Globus pallidus (tissue), 1 donor: Measurements from ENCODE around the gene CALU.

ENCODE experiments used
- DNase-seq: peaks from one replicate; pipeline ENCODE4 v3.0.0-alpha.2; 2015; ENCODE audit warnings: low spot score

Gene CALU

GRCh38 chr7:128725531-128725930 lies 13.6 kb upstream of the CALU start:
- no peak for DNase-seq

GRCh38 chr7:128726059-128726736 lies 13.0 kb upstream of the CALU start:
- no peak for DNase-seq

- no peak for DNase-seq
These were observed 12.5 kb upstream of the CALU start for GRCh38 chr7:128726737-128727072.

DNA sequence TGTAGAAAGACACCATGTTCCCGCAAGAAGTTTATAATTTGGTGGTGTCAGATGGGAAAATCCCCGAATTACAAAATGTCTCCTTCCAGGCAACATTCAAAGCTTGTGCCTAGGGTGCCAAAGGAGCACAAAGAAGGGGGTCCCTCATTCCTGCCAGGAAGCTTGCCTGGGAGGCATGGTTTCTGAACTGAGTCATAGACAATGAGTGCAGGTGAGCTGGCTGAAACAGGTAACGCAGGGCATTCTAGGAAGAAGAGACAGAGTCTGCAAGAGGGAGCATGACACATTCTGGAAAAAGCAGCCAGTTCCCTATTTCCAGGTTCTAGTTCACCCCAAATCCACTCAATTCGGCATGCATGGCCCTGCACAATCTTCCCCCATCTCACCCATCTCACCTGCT lies 11.9 kb upstream of the CALU start:
- DNase-seq = no peak

DNA sequence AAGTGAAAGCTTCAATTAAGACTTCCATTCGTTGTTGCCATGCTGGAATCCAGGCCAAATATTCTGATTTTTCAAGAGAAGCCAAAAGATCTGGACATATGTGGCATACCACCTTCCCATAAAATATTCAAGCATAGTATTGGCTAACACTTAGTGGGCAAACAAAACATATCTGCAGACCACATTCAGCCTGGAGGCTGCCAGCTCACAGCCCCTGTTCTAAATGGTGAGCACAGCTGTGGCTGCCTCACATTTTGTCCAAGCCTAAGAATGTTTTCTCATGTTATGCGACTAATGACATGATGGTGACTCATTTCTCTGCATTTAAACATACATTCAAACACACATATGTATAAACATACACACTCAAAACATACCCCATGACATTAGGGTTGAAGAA lies 10.6 kb upstream of the CALU start:
- DNase-seq = no peak

DNA sequence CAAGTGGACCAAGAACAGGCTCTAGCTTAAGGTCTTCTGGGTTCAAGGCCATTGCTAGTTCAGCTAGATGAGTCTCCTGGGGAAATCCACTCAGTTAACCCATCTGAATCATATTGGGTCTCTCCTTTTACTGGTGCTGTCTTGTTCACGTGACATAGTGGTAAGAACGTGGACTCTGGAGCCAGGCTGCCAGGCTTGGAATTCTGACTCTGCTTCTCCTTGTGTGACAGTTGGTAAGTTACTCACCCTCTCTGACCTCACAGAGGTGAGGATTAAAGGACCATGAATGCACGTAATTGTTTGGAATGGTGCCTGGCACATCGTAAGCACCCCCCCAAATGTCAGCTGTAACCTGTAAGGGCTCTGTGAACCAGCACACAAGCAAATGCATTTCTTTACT lies 9.7 kb upstream of the CALU start:
- DNase-seq = no peak

DNA sequence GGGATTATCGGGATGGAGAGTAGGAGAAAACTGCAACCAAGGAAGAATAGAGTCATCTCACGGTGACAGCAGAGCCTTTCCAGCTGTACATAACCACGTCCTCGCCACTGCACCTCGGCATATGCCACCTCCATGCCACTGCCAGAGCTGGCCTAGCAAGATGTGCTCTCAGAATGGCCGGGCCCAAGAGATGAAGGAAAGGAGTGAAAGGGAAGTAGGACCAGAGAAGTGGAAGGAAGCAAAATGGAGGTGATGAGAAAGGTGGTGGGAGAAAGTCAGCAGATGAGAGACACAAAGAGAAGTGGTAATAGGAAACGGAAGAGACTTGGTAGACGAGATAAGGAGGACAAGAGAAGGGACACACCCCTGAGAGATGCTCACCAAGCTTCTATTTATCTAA lies 8.0 kb upstream of the CALU start:
- DNase-seq = no peak

DNA sequence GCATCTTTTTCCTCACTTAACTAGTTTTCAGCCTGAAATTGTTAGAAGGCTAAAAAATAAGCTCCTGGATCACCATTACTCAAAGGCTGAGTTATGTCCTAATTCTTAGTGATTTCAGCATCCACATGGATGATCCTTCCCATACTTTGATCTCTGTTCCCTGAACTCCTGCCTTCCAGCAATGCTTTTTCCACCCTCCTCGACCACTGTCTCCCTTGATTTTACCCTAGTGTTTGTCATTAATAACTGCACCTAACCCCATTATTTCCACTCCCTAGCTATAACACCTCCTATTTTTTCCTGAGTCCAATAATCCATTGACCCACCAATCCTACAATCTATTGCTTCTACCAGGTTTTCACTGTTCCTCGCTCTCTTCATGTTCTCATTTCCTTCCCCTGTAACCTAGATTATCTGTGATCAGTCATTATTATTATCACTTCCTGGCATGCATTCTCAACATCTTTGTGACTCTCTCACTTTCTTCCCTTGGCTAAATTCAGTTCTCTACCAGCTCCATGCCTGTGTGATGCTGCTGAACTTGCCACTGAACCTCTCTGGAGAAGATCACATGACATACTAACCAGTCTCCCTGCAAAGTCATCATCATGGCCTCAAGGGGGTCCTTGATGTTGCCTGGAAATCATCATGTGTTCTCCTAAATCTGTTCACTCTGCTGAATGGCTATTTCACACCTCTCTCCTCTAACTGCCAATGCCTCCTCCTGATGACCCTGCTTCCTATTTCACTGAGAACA lies 6.5 kb upstream of the CALU start:
- no peak for DNase-seq

GRCh38 chr7:128733278-128733645 lies 5.9 kb upstream of the CALU start:
- DNase-seq = no peak

DNA sequence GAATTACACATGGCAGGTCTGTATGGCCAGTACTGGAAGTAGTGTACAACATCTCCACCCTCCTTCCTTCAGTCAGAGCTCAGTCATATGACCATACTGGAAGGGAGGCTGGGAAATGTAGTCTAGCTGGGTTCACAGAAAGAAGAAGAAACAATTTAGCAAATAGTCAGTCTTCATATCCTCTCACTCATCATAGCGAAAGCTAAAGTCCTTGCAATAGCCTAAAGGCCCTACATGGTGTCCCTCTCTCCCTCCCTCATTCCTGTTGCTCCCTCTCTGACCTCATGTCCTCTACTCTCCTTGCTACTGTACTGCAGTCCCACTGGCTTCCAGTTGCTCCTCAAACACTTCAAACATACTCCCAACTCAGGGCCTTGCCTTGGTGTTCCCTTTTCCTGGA lies 4.3 kb upstream of the CALU start:
- no peak for DNase-seq

DNA sequence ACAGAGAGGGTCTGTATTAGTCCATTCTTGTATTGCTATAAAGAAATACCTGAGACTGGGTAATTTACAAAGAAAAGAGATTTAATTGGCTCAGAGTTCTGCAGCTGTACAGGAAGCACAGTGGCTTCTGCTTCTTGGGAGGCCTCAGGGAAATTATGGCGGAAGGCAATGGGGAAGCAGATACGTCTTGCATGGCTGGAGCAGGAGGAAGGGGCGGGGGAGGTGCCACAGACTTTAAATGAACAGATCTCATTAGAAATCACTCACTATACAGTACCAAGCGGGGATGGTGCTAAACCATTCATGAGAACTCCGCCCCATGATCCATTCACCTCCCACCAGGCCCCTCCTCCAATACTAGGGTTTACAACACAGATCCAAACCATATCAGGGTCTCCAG lies 3.7 kb upstream of the CALU start:
- DNase-seq = no peak

DNA sequence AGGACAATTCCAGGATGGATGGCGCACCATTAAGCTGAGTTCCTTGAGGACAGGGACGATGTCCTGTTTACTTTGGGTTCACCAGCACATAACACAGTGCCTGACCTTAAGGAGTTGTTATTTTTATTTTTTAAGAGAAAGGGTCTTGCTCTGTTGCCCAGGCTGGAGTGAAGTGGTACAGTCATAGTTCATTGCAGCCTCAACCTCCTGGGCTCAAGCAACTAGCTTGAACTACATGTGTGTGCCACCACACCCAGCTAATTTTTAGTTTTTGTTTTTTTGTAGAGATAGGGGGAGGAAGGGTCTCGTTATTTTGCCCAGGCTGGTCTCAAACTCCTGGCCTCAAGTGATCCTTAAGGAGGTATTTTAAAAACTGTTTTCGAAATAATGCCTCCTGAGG lies 1.7 kb upstream of the CALU start:
- DNase-seq = no peak

GRCh38 chr7:128737867-128738385 lies 1.2 kb upstream of the CALU start:
- no peak for DNase-seq

GRCh38 chr7:128738570-128739047 lies 550 bp upstream of the CALU start:
- DNase-seq = no peak

GRCh38 chr7:128739990-128740682 lies 977 bp downstream of the CALU start:
- DNase-seq = no peak

DNA sequence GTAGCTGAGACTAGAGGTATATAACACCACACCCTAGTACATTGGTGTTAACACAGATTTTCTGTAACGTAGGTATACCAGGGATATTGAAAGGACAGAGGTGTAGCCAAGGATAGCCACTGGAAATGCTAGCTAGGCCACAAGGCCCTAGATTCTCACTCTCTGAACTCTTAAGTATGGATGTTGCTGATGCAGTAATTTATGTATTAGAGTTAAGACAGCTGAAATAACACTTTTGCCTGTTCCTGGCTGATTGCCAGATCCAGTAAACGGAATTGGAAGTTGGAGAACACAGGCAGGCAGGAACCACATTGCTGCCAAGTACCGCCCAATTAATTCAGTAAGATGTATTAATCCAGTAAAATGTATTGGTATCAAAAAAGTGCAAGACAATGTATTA lies 1.8 kb downstream of the CALU start:
- DNase-seq = no peak

- no peak for DNase-seq
These were observed 2.3 kb downstream of the CALU start for GRCh38 chr7:128741491-128741890.

DNA sequence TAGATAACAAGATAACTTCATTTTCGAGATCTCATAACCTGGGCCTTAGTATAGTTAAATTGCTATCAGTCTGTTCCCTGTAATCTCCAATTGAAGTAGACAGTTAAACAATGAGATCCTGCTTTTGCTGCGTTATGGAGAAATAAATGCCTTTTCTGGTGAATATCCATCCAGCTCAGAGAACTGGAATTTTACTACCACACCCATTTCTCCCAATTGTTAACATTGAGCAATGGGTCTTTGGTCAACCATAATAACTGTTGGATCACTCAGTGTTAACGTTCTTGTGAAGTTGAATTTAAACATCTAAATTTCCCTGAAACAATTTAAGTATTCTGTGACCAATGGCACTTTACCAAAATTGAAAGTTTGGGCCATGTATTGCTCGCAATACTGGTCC lies 3.0 kb downstream of the CALU start:
- no peak for DNase-seq

- DNase-seq = no peak
These were observed 4.1 kb downstream of the CALU start for GRCh38 chr7:128743112-128743772.

DNA sequence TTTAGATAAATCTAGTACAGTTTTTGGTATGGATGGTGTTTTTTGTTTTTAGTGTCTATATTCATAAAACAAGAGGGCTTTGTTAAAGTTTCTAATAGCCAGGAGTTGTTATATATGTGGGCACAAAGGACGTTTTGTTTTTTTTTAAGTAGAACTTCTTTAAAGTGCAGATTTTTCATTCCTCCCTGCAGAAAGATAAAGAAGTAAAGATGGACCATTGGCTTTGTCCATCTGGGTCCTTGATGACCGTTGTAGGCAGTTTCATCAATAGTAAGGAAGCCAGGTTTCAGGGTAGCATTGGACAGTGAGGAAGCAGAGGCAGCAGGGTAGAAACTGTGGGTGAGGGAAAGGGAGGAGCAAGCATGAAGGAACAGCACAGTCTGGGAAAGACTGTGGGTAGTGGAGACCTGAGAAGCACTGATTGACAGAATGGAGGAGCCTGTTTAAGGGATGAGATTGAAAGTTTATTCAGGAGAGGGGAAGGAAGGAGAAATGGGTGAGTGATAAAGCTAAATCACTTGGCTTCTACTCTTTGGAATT lies 5.3 kb downstream of the CALU start:
- no peak for DNase-seq

DNA sequence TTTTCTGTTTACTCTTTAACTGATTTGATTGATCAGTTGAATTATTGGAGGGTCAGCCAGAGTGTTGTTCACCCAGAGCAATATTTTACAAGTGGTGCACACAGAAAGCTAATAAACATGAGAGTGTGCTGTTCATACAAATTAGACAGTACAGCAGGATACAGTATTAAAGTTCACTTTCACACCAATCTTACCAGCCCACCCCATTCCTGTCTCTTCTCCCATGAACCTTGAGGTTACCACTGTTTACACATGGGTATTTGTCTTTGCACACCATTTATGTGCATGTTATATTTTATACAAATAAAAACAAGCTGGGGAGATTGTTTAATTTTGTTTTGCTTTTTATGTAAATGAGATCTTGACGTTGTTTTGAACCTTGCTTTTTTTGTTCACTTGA lies 6.5 kb downstream of the CALU start:
- no peak for DNase-seq

DNA sequence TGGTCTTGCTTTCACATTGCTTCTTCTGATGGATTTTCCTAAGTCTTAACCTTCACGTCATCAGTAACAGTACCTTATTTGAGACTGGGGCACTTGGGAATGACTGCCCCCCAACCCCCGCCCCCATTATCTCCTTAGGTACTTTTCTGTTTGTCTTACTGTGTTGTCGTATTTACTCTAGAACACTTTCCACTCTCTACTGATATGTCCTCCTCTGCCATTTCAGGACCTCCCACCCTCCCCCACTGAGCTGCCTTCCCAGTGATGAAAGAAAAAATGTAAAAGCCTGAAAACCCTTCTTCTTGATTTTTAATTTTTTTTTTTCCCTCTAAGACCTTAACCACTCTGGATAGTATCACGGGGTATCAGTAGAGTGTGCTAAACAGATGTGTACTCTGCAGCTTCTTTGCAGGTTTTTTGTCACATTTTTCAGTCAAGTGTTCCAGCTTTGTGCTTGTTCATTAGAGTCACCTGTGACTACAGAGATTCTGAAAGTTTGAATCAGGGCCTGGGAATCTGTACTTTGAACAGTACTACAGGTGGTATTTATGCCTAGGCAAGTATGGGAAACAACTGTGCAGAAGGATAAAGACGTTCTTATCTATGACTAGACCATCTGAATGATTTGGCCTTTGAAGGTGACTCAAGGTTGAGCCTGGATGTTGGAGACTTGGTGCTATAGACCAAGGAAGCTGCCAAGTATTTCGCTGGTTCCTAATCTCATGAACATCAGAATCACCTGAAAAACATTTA lies 8.3 kb downstream of the CALU start:
- DNase-seq = no peak
